ENCODE measurements around the gene USP2.

- TF ChIP-seq, protein P1, sequence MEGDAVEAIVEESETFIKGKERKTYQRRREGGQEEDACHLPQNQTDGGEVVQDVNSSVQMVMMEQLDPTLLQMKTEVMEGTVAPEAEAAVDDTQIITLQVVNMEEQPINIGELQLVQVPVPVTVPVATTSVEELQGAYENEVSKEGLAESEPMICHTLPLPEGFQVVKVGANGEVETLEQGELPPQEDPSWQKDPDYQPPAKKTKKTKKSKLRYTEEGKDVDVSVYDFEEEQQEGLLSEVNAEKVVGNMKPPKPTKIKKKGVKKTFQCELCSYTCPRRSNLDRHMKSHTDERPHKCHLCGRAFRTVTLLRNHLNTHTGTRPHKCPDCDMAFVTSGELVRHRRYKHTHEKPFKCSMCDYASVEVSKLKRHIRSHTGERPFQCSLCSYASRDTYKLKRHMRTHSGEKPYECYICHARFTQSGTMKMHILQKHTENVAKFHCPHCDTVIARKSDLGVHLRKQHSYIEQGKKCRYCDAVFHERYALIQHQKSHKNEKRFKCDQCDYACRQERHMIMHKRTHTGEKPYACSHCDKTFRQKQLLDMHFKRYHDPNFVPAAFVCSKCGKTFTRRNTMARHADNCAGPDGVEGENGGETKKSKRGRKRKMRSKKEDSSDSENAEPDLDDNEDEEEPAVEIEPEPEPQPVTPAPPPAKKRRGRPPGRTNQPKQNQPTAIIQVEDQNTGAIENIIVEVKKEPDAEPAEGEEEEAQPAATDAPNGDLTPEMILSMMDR (IDR thresholded peaks at IDR 0.05): peak; percentile 84 to 91 (median 86)
- peak; percentile 26 for TF ChIP-seq POLR2AphosphoS5 (IDR thresholded peaks at IDR 0.05)
- no peak for TF ChIP-seq POLR2A (IDR thresholded peaks at IDR 0.05)
Measured at GRCh38 chr11:119338318-119338890, 43.1 kb downstream of the USP2 start.
